ENCODE results near the gene TCF7. TPM values are rescaled to one million over a fixed set of nuclear protein-coding genes. Genes with fewer than 3 reads are reported as not detected.

Gene TCF7
- total and polyA plus RNA-seq, 2 of the 13 experiments (the other 11 are each of a cell fraction or from before 2014, with no cell fraction given): 6.3 to 6.8 TPM

GRCh38 chr5:134083517-134083916 lies 31.0 kb upstream of the TCF7 start (continued):
- TF ChIP-seq TFAP4 (IDR thresholded peaks at IDR 0.05; ENCODE audit: borderline replicate concordance, low read depth): no peak
- no peak for TF ChIP-seq SMAD9 (CRISPR knock-in tag; IDR thresholded peaks at IDR 0.05)
- TF ChIP-seq ZNF784 (CRISPR knock-in tag; IDR thresholded peaks at IDR 0.05; ENCODE audit: borderline replicate concordance): no peak
- no peak for TF ChIP-seq RFX3 (CRISPR knock-in tag; IDR thresholded peaks at IDR 0.05)
- no peak for TF ChIP-seq ZBTB38 (CRISPR knock-in tag; IDR thresholded peaks at IDR 0.05)
- TF ChIP-seq KDM6A (CRISPR knock-in tag; IDR thresholded peaks at IDR 0.05; ENCODE audit: low read depth): no peak
- TF ChIP-seq ZNF891 (CRISPR knock-in tag; IDR thresholded peaks at IDR 0.05): no peak
- TF ChIP-seq TRIM24 (CRISPR knock-in tag; IDR thresholded peaks at IDR 0.05): no peak
- TF ChIP-seq JUND (CRISPR knock-in tag; IDR thresholded peaks at IDR 0.05): no peak
- TF ChIP-seq NCOA2 (CRISPR knock-in tag; IDR thresholded peaks at IDR 0.05): no peak
- no peak for TF ChIP-seq ZSCAN25 (CRISPR knock-in tag; IDR thresholded peaks at IDR 0.05)
- no peak for TF ChIP-seq ZNF296 (CRISPR knock-in tag; conservative IDR thresholded peaks at IDR 0.05)
- TF ChIP-seq RORA (CRISPR knock-in tag; IDR thresholded peaks at IDR 0.05): no peak

GRCh38 chr5:134084022-134084565 lies 30.4 kb upstream of the TCF7 start:
- peak; percentile 29 for ATAC-seq
- no peak for TF ChIP-seq HOXD1 (CRISPR knock-in tag; IDR thresholded peaks at IDR 0.05)
- no peak for TF ChIP-seq ZFP91 (CRISPR knock-in tag; IDR thresholded peaks at IDR 0.05; ENCODE audit: borderline replicate concordance)
- no peak for TF ChIP-seq HIC2 (CRISPR knock-in tag; IDR thresholded peaks at IDR 0.05; ENCODE audit: low read depth)
- no peak for TF ChIP-seq CREB1 (IDR thresholded peaks at IDR 0.05)
- no peak for TF ChIP-seq CREB1 (CRISPR knock-in tag; IDR thresholded peaks at IDR 0.05)
- no peak for TF ChIP-seq MAZ (IDR thresholded peaks at IDR 0.05; ENCODE audit: borderline replicate concordance, low read depth, low read length)
- no peak for TF ChIP-seq MAZ (CRISPR knock-in tag; IDR thresholded peaks at IDR 0.05; ENCODE audit: low read depth)
- no peak for TF ChIP-seq ZNF878 (CRISPR knock-in tag; IDR thresholded peaks at IDR 0.05)

More at GRCh38 chr5:134084022-134084565, 30.4 kb upstream of the TCF7 start:
- Histone ChIP-seq H3K4me2 (ENCODE audit: low read depth, low read length) (no peak overlapping the region; the same call in 1 of the 2 replicates), H4K20me1 (ENCODE audit: insufficient read depth, low read length) (no peaks in the 10 kb centered on the region), H3K79me2 (ENCODE audit: insufficient read depth, low read length) (no peaks in the 10 kb centered on the region), H3K4me1 (ENCODE audit: insufficient read depth, low read length) (peaks cover 61% of the 10 kb centered on the region), H2AFZ (ENCODE audit: low read length) (no peak overlapping the region), H3K4me3 (replicated peaks in 1 of 3; ENCODE audit: insufficient read depth in 1 of 3, low read depth in 2 of 3, low read length in 3 of 3) (no peak overlapping the region; a peak in 1 of 6 replicates), H3K9me3 (ENCODE audit: low read length) (no peaks in the 10 kb centered on the region), H3K9ac (ENCODE audit: insufficient read depth, low read depth, low read length) (no peak overlapping the region), H3K36me3 (replicated peaks in 1 of 2; ENCODE audit: control insufficient read depth in 1 of 2, insufficient read depth in 2 of 2, low read length in 2 of 2) (no peaks in the 10 kb centered on the region), H3K27me3 (ENCODE audit: control insufficient read depth in 1 of 2, insufficient read depth in 2 of 2, low read length in 2 of 2) (no peaks in the 10 kb centered on the region), H3K27ac (ENCODE audit: extremely low read length, insufficient read depth, low read length) (no peak overlapping the region)
- ChIA-PET POLR2A (interaction anchor here (0.6 to 8.2 kb wide), 7 partner anchors 10 to 64 kb away, joined by 3 to 70 read pairs (median 3); no protein-coding TSS in a partner anchor), CTCF (ENCODE audit: low intra/inter-chr PET ratio, low total read pairs) (no interaction called here)
- FAIRE-seq: no peak
- WGBS (ENCODE audit: low lambda C conversion rate): 69% methylated on average over 4 of the region's 5 CpGs
- in situ Hi-C loops (cut with HindIII; ENCODE audit: extremely low pct_ligation_motif_present, low pct_unique_long_range_greater_than_20kb): no loop called here
- intact Hi-C loops (cut with micrococcal nuclease; ENCODE audit: unreplicated experiment): no loop called here
- BruUV-seq (replicated peaks): no TSS peak
- no peak for DNase-seq (ENCODE audit: low spot score)

Measured in HepG2 (cell line).